Progenitor cell of endocrine pancreas (in vitro differentiated cells): ENCODE measurements around the gene ARL16. TPM values are rescaled to one million over a fixed set of nuclear protein-coding genes. Genes with fewer than 3 reads are reported as not detected.

Source experiments
- DNase-seq: peaks from one replicate; pipeline ENCODE4 v3.0.0; 2021; ENCODE audit warnings: low spot score; ENCODE audit not compliant: unreplicated experiment
- H3K27ac Mint-ChIP-seq: 2 replicates; pipeline ENCODE4 v1.8.0; 2021; ENCODE audit warnings: mild to moderate bottlenecking, moderate library complexity, mixed read lengths
- H3K27me3 Mint-ChIP-seq: 2 replicates; pipeline ENCODE4 v1.8.0; 2021; ENCODE audit warnings: mixed read lengths
- H3K36me3 Mint-ChIP-seq: 2 replicates; pipeline ENCODE4 v1.8.0; 2022; ENCODE audit warnings: mixed read lengths; ENCODE audit not compliant: insufficient read depth
- H3K4me1 Mint-ChIP-seq: 2 replicates; pipeline ENCODE4 v1.8.0; 2021; ENCODE audit warnings: low read depth, mixed read lengths
- H3K4me3 Mint-ChIP-seq: 2 replicates; pipeline ENCODE4 v1.8.0; 2021; ENCODE audit warnings: low read depth, mild to moderate bottlenecking, moderate library complexity, mixed read lengths
- H3K9me3 Mint-ChIP-seq: 2 replicates; pipeline ENCODE4 v1.8.0; 2021; ENCODE audit warnings: low read depth, mixed read lengths
- total RNA-seq: library from RNA; stranded (reverse); gene quantifications from 2 replicates; pipeline ENCODE4 v1.2.1, GENCODE V29; 2021
- TF ChIP-seq, protein P1 (sequence below): fragments of 200-600 bp; sonication (generic); IDR thresholded peaks from one replicate; pipeline ENCODE4 v1.5.0; 2021; ENCODE audit warnings: antibody characterized with exemption, mild to moderate bottlenecking; ENCODE audit not compliant: unreplicated experiment

ARL16 gene
- total RNA-seq, 1 donor from 2014 or later = 42.1 TPM

DNA sequence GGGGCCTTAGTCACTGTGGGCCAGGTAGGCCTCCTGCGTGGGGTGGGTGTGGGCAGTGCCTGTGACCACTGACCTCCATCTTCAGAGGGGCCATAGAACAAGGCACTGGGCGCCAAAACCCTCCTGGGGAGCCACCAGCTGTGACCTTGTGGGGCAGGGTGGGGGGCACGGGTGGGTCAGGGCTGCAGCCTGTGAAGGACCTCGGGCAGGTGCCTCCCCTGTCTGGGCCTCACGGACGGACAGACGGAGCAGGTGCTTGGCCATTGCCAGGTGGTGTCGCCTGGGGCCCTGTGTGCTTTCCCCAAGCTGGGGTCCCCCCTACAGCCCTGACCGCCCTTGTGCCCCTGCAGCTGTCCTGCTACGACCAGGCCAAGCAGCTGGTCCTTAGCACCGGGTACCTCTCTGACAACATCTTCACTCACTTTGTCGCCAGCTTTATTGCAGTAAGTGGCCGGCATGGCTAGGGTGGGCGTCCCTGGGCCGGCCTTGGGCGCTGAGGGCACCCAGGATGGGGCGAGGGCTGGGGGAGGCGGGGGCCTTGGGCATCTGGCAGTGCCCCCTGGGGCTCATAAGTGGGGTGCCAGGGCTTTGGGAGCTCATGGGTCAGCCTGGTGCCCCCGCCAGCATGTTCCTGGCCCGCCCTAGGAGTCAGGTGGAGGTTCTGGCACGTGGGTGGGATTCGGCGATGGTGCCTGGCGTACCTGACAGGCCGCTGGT is 33.6 kb upstream of the ARL16 start:
- Mint-ChIP-seq H3K27me3 (no peaks in the 10 kb centered on the region), H3K36me3 (peaks cover 1% of the 10 kb centered on the region), H3K4me1 (peaks cover 12% of the 10 kb centered on the region), H3K9me3 (no peaks in the 10 kb centered on the region), H3K4me3 (no peak overlapping the region), H3K27ac (no peak overlapping the region)
- no peak for DNase-seq
- TF ChIP-seq, protein P1, sequence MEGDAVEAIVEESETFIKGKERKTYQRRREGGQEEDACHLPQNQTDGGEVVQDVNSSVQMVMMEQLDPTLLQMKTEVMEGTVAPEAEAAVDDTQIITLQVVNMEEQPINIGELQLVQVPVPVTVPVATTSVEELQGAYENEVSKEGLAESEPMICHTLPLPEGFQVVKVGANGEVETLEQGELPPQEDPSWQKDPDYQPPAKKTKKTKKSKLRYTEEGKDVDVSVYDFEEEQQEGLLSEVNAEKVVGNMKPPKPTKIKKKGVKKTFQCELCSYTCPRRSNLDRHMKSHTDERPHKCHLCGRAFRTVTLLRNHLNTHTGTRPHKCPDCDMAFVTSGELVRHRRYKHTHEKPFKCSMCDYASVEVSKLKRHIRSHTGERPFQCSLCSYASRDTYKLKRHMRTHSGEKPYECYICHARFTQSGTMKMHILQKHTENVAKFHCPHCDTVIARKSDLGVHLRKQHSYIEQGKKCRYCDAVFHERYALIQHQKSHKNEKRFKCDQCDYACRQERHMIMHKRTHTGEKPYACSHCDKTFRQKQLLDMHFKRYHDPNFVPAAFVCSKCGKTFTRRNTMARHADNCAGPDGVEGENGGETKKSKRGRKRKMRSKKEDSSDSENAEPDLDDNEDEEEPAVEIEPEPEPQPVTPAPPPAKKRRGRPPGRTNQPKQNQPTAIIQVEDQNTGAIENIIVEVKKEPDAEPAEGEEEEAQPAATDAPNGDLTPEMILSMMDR = no peak

- Mint-ChIP-seq H3K27ac (no peak overlapping the region), H3K9me3 (no peaks in the 10 kb centered on the region), H3K27me3 (no peaks in the 10 kb centered on the region), H3K36me3 (peaks cover 1% of the 10 kb centered on the region), H3K4me3 (no peak overlapping the region), H3K4me1 (peaks cover 12% of the 10 kb centered on the region)
- no peak for DNase-seq
- TF ChIP-seq, protein P1 = no peak
Measured at GRCh38 chr17:81716674-81716996, 33.0 kb upstream of the ARL16 start.

- peaks cover 13% of the 10 kb centered on the region for H3K4me1 Mint-ChIP-seq
- TF ChIP-seq, protein P1 = no peak
- no peaks in the 10 kb centered on the region for H3K9me3 Mint-ChIP-seq
- DNase-seq = no peak
- no peak overlapping the region for H3K27ac Mint-ChIP-seq
- no peak overlapping the region for H3K4me3 Mint-ChIP-seq
- H3K36me3 Mint-ChIP-seq = peaks cover 1% of the 10 kb centered on the region
- no peaks in the 10 kb centered on the region for H3K27me3 Mint-ChIP-seq
Measured at GRCh38 chr17:81715872-81716673, 32.5 kb upstream of the ARL16 start.

- peaks cover 20% of the 10 kb centered on the region for H3K4me1 Mint-ChIP-seq
- H3K36me3 Mint-ChIP-seq = peaks cover 1% of the 10 kb centered on the region
- H3K9me3 Mint-ChIP-seq = no peaks in the 10 kb centered on the region
- peaks cover 5% of the 10 kb centered on the region for H3K27me3 Mint-ChIP-seq
- DNase-seq = no peak
- H3K27ac Mint-ChIP-seq = no peak overlapping the region
- H3K4me3 Mint-ChIP-seq = no peak overlapping the region
- TF ChIP-seq, protein P1 = no peak
Measured at GRCh38 chr17:81715107-81715871, 31.7 kb upstream of the ARL16 start.

- H3K36me3 Mint-ChIP-seq = peaks cover 1% of the 10 kb centered on the region
- H3K27me3 Mint-ChIP-seq = peaks cover 5% of the 10 kb centered on the region
- TF ChIP-seq, protein P1 = no peak
- DNase-seq = no peak
- no peaks in the 10 kb centered on the region for H3K9me3 Mint-ChIP-seq
- H3K4me1 Mint-ChIP-seq = peaks cover 20% of the 10 kb centered on the region
- no peak overlapping the region for H3K27ac Mint-ChIP-seq
- no peak overlapping the region for H3K4me3 Mint-ChIP-seq
Measured at GRCh38 chr17:81714412-81715106, 31.0 kb upstream of the ARL16 start.
